Measurements from ENCODE around the gene MAPK4.

GRCh38 chr18:50559752-50560680 lies at the start of gene MAPK4:
- TF ChIP-seq CTCF (IDR thresholded peaks at IDR 0.05) (no peak), POLR2A (IDR thresholded peaks at IDR 0.05) (no peak)
